HepG2 (cell line): ENCODE measurements around the gene GIMAP7. TPM values are rescaled to one million over a fixed set of nuclear protein-coding genes. Genes with fewer than 3 reads are reported as not detected.

Experiments
- ATAC-seq: fragments of 200-7000 bp; cut with Tn5 transposase; 3 replicates; pipeline ENCODE4 v1.9.1; 2020; ENCODE audit warnings: mild to moderate bottlenecking, moderate library complexity
- BruUV-seq: library from RNA; stranded (reverse); fragments of 400-500 nt; replicated peaks from 2 replicates; lab custom pipeline; 2021; lab: Mats Ljungman, UMichigan
- CTCF ChIA-PET: fragments of 300-600 bp; formaldehyde crosslinking; extraction: SDS; loops from one replicate; lab custom pipeline; 2021; ENCODE audit warnings: low total read pairs, inconsistent platforms, low intra/inter-chr PET ratio; lab: Yijun Ruan, JAX
- POLR2A ChIA-PET: fragments of 350-600 bp; sonication (Branson Sonifier 250); formaldehyde crosslinking; loops from one replicate; lab custom pipeline; 2020; ENCODE audit warnings: antibody characterized with exemption, inconsistent platforms; lab: Yijun Ruan, JAX
- DNase-seq: peaks from one replicate; pipeline ENCODE4 v3.0.0-alpha.2; 2015; ENCODE audit warnings: low spot score
- FAIRE-seq: peaks from 3 replicates; lab custom pipeline; 2011; peaks lifted over from hg19 to GRCh38; lab: Jason Lieb, UNC
- H2AFZ ChIP-seq: one replicate; pipeline ENCODE4 v1.6.1; 2011; ENCODE audit warnings: low read length, inconsistent platforms
- H3K27ac ChIP-seq: fragments of 300-600 bp; 3 replicates; pipeline ENCODE4 v1.8.0; 2011; ENCODE audit warnings: mixed run types, mild to moderate bottlenecking, mixed read lengths, low read length, inconsistent platforms; ENCODE audit not compliant: insufficient read depth; ENCODE audit errors: extremely low read length
- H3K27me3 ChIP-seq, 2 experiments: fragments of 200-600 bp in 1 of 2; 2 replicates in 1 of 2; 3 replicates in 1 of 2; pipeline versions ENCODE4 v1.6.0 to v1.8.0; 2011; ENCODE audit warnings: low read length in 2 of 2, mild to moderate bottlenecking in 2 of 2, moderate library complexity in 2 of 2, inconsistent platforms in 1 of 2; ENCODE audit not compliant: insufficient read depth in 2 of 2, control insufficient read depth in 1 of 2
- H3K36me3 ChIP-seq, 2 experiments: fragments of 200-600 bp in 1 of 2; replicated peaks in 1 of 2; 2 replicates in 1 of 2; 3 replicates in 1 of 2; pipeline versions ENCODE4 v1.5.1 to v1.8.0; 2011; ENCODE audit warnings: low read length in 2 of 2, inconsistent platforms in 1 of 2; ENCODE audit not compliant: insufficient read depth in 2 of 2, control insufficient read depth in 1 of 2
- H3K4me1 ChIP-seq: 2 replicates; pipeline ENCODE4 v1.5.1; 2012; ENCODE audit warnings: low read length, inconsistent platforms; ENCODE audit not compliant: insufficient read depth
- H3K4me2 ChIP-seq: 2 replicates; pipeline ENCODE4 v1.6.0; 2011; ENCODE audit warnings: low read depth, low read length, inconsistent platforms
- H3K4me3 ChIP-seq, 3 experiments: fragments of 200-600 bp in 1 of 3; sonication (generic), shearing (Covaris generic) in 1 of 3; replicated peaks in 1 of 3; 2 replicates each; pipeline ENCODE4 v1.5.1; 2011 to 2016; ENCODE audit warnings: low read length in 3 of 3, inconsistent platforms in 2 of 3, low read depth in 2 of 3, mild to moderate bottlenecking in 2 of 3, control low read depth in 1 of 3, mixed read lengths in 1 of 3; ENCODE audit not compliant: insufficient read depth in 1 of 3
- H3K79me2 ChIP-seq: one replicate; pipeline ENCODE4 v1.6.1; 2011; ENCODE audit warnings: low read length, inconsistent platforms; ENCODE audit not compliant: insufficient read depth
- H3K9ac ChIP-seq: 2 replicates; pipeline ENCODE4 v1.6.0; 2011; ENCODE audit warnings: mild to moderate bottlenecking, low read depth, low read length, inconsistent platforms; ENCODE audit not compliant: insufficient read depth
- H3K9me3 ChIP-seq: 2 replicates; pipeline ENCODE4 v1.5.1; 2012; ENCODE audit warnings: mild to moderate bottlenecking, low read length
- H4K20me1 ChIP-seq: 2 replicates; pipeline ENCODE4 v1.6.0; 2011; ENCODE audit warnings: inconsistent platforms, mild to moderate bottlenecking, low read length, moderate library complexity; ENCODE audit not compliant: insufficient read depth
- FOSL2 ChIP-seq: sonication (generic); formaldehyde crosslinking; IDR thresholded peaks from 2 replicates; pipeline ENCODE4 v1.4.0; 2020; ENCODE audit warnings: missing genetic modification reagents
- MXD4 ChIP-seq: IDR thresholded peaks from 2 replicates; pipeline ENCODE4 v1.6.1; 2016; ENCODE audit warnings: mild to moderate bottlenecking, missing biosample characterization, missing genetic modification reagents
- POLR2AphosphoS5 ChIP-seq: IDR thresholded peaks from 2 replicates; pipeline ENCODE4 v1.6.1; 2012; ENCODE audit warnings: low read depth, low read length
- POLR2G ChIP-seq: fragments of 200-400 bp; formaldehyde crosslinking; IDR thresholded peaks from 2 replicates; pipeline ENCODE4 v1.6.1; 2018; ENCODE audit warnings: mild to moderate bottlenecking, low read depth, low read length, moderate library complexity
- ZFP82 ChIP-seq: sonication (generic); formaldehyde crosslinking; IDR thresholded peaks from 2 replicates; pipeline ENCODE4 v1.5.1; 2020; ENCODE audit warnings: mild to moderate bottlenecking, missing genetic modification reagents, borderline replicate concordance
- ZNF292 ChIP-seq: sonication (generic); formaldehyde crosslinking; IDR thresholded peaks from 2 replicates; pipeline ENCODE4 v1.8.1; 2022; ENCODE audit warnings: mild to moderate bottlenecking, low read depth, missing genetic modification reagents, borderline replicate concordance
- ZNF331 ChIP-seq: sonication (generic); formaldehyde crosslinking; IDR thresholded peaks from 2 replicates; pipeline ENCODE4 v1.4.0; 2020; ENCODE audit warnings: missing genetic modification reagents
- WGBS: methylation state at CpG from one replicate; pipeline ENCODE4 v1.1.6; 2017; ENCODE audit warnings: low lambda C conversion rate; 5-methylcytosine and 5-hydroxymethylcytosine counted together
- in situ Hi-C: cut with HindIII; loops from 2 replicates; pipeline ENCODE4 v1.10.0; 2017; ENCODE audit warnings: low pct_unique_long_range_greater_than_20kb; ENCODE audit not compliant: extremely low pct_ligation_motif_present
- intact Hi-C: fragments of 100-400 bp; cut with micrococcal nuclease; formaldehyde crosslinking; loops from one replicate; pipeline ENCODE4 v1.10.0; 2022; ENCODE audit not compliant: unreplicated experiment
- polyA plus RNA-seq, 8 experiments: library from polyadenylated mRNA; depleted of rRNA in 3 of 8; stranded (reverse) in 7 of 8; unstranded in 1 of 8; fragments of >200 nt; fragmentation: Illumina TruSeq in 4 of 8; extraction: Trizol in 4 of 8; gene quantifications; 2 replicates each; pipeline versions ENCODE4 v1.2.1 to v1.2.3, GENCODE V29; 2011 to 2016; ENCODE audit warnings: low read depth in 4 of 8, missing spikeins in 1 of 8, mixed read lengths in 1 of 8; ENCODE audit not compliant: insufficient read depth in 1 of 8
- total RNA-seq, 5 experiments: library from RNA; depleted of rRNA; stranded (reverse); fragments of >200 nt; fragmentation: Illumina TruSeq; extraction: Trizol; gene quantifications; 2 replicates each; pipeline ENCODE4 v1.2.3, GENCODE V29; 2016; ENCODE audit warnings: low read depth in 1 of 5
- TF ChIP-seq, protein P1 (sequence below): IDR thresholded peaks from 2 replicates; pipeline ENCODE4 v1.6.1; 2016; ENCODE audit warnings: missing genetic modification reagents, missing compliant biosample characterization
- TF ChIP-seq, protein P2 (sequence below): sonication (generic); formaldehyde crosslinking; conservative IDR thresholded peaks from 2 replicates; pipeline ENCODE4 v1.4.0; 2020; ENCODE audit warnings: missing genetic modification reagents

GIMAP7 gene
- total and polyA plus RNA-seq, 2 of the 13 experiments (the other 11 are each of a cell fraction or from before 2014, with no cell fraction given), result not detected

DNA sequence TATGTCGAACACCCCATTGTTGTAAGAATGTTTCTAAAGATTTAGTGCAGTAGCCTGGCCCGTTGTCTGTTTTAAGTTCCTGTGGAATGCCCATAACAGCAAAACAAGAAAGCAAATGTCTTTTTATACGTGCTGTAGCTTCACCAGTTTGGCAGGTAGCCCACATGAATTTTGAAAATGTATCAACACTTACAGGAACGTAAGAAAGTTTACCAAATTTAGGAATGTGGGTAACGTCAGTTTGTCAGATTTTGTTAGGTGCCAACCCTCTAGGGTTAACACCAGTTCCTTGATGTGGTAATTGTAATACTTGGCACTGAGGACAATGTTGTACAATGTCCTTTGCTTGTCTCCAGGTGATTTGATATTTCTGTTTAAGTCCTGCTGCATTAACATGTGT is 49.3 kb downstream of the GIMAP7 start (continued):
- no peak for TF ChIP-seq POLR2AphosphoS5

DNA sequence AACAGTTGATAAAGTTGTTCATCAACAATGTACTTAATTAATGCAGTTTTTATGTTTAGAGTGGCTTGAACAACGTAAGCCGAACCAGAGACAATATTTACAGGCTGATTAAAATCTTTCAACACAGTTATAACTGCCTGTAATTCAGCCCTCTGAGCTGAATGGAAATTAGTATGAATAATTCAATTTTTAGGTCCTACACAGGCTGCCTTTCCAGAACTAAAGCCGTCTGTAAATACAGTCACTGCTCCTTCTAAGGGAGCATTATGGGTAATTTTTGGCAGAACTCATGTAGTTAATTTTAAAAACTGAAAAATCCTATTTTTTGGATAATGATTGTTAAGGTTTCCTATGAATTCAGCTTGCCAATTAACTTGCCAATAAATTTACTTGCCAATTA is 49.9 kb downstream of the GIMAP7 start:
- H3K27me3 ChIP-seq, result peaks cover 0 to 12% of the 10 kb centered on the region in 2 experiments; a peak in 1 of 5 replicates
- ATAC-seq (no peak), DNase-seq (no peak), FAIRE-seq (no peak)
- no peaks in the 10 kb centered on the region for H3K79me2 ChIP-seq
- H3K4me1 ChIP-seq, result no peaks in the 10 kb centered on the region
- in situ Hi-C loops, result no loop called here
- H3K4me2 ChIP-seq, result no peak overlapping the region
- H4K20me1 ChIP-seq, result no peaks in the 10 kb centered on the region
- no peak overlapping the region for H3K9ac ChIP-seq
- BruUV-seq, result no TSS peak
- POLR2A ChIA-PET, result no interaction called here
- TF ChIP-seq, protein P1, sequence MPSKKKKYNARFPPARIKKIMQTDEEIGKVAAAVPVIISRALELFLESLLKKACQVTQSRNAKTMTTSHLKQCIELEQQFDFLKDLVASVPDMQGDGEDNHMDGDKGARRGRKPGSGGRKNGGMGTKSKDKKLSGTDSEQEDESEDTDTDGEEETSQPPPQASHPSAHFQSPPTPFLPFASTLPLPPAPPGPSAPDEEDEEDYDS (CRISPR knock-in tag), result no peak
- no peak for TF ChIP-seq ZFP82
- TF ChIP-seq MXD4, result no peak
- TF ChIP-seq ZNF292, result no peak
- TF ChIP-seq, protein P2, sequence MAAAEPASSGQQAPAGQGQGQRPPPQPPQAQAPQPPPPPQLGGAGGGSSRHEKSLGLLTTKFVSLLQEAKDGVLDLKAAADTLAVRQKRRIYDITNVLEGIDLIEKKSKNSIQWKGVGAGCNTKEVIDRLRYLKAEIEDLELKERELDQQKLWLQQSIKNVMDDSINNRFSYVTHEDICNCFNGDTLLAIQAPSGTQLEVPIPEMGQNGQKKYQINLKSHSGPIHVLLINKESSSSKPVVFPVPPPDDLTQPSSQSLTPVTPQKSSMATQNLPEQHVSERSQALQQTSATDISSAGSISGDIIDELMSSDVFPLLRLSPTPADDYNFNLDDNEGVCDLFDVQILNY (CRISPR knock-in tag), result no peak
- TF ChIP-seq POLR2G, result no peak
- no peak for TF ChIP-seq ZNF331 (CRISPR knock-in tag)
- TF ChIP-seq FOSL2, result no peak
- TF ChIP-seq, all 625 proteins: peak for 0
- 2% methylated on average over 3 of the region's 3 CpGs for WGBS
- CTCF ChIA-PET, result no interaction called here
- Histone ChIP-seq H3K4me3 (no peak overlapping the region), H3K36me3 (no peaks in the 10 kb centered on the region), H3K27ac (no peak overlapping the region), H3K9me3 (peaks cover 13% of the 10 kb centered on the region; the same call in 1 of the 2 replicates), H2AFZ (no peak overlapping the region)
- intact Hi-C loops, result no loop called here
